Fibroblast of skin of right biceps (primary cell): ENCODE data around the gene GMDS.

Experiments
- DNase-seq: peaks from one replicate; pipeline ENCODE4 v3.0.0-alpha.2; 2013

The GMDS gene

DNA sequence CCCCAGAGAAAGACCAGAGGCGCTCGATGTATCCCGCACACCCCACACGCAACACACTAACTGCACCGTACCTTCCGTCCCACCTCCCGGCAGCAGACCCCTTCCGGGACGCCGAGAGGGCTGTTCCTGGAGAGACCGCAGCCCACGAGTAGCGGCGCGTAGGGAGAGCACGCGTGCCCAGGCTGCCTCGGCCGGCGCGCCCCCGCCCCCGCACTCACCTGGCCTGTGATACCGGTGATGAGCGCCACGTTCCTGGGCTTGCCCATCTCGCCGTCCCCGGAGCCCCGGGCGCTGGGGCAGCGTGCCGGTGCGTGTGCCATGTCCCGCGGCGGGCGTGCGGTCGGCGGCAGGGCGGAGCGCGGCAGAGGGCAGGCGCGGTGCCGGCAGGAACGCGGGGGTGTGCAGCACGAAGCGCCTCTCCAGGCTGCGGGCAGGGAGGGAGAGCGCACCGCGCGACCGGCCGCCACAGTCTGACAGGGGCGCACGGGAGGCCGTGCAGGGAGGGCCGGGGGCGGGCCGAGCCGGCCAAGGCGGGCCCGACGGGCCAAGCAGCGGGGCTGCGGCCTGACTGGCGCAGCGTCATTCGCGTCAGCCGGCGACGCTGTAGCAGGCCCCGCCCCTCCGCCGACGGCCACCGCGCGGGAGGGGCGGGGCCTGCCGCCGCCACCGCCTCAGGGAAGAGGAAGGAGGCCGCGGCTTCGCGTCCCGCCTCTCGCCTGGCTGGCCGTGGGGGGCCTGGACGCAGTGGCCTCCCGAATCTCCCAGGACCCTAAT, at the start of gene GMDS:
TSS of gene GMDS (minus strand) at position 503 of the 774 bp plus-strand sequence.
- DNase-seq: peak; percentile 90

DNA sequence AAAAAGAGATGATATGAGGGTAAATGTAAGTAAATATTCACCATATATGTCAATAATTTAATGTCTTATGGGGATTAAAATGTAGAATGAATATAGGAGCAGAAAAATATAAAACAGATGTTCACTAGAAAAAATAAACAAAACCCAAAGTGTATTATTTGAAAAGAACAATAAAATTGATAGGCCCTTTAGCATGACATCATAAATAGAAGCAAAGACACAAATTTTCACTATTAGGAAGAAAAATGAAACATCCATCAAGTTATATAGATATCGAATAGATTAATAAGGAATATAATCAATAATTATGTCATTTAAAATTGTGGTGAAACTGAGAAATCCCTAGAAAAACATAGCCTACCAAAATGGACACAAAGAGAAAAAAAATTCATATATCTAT, 40.1 kb upstream of the GMDS start:
- no peak for DNase-seq

GRCh38 chr6:2275892-2276242, 30.5 kb upstream of the GMDS start:
- no peak for DNase-seq

DNA sequence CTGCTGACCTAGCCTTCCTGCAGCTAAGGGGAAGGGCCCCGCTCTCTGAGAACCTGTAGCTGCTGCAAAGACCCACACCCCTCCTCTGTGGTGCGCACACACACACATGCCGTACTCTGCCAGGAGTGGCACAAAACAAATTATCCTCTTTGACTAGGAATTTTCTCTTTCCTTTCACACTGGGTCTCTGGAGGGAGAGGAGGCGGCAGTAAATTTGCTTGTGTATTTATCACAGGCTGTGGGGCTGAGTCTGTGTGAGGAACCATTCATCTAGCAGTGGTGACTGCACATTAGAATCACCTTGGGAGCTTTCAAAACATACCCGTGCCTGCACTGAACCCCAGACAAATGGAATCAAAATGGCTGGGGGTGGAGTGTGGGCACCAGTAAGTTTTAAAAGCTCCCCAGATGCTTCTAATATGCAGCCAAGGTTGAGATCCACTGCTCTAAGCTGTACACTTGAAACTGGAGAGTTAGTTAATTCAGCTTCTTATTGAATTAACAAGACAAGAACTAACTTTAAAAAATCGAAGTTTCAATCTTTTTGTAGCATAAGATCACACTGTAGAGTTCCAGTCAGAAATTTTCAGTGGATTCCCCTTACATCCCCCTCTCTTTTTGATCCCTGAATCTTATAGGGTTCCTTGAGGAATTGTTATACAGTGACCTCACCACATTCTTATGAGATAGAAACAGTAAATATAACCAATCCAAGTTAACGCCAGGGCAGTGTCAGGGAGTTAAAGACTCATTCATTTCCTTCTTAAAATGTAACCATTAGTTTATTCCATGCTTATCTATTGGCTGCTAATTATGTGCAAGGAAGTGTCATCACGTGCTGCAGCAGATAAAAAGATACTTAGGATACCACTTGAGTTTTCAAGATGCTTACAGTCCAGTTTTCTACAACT, 29.8 kb upstream of the GMDS start:
- DNase-seq: peak; percentile 68

DNA sequence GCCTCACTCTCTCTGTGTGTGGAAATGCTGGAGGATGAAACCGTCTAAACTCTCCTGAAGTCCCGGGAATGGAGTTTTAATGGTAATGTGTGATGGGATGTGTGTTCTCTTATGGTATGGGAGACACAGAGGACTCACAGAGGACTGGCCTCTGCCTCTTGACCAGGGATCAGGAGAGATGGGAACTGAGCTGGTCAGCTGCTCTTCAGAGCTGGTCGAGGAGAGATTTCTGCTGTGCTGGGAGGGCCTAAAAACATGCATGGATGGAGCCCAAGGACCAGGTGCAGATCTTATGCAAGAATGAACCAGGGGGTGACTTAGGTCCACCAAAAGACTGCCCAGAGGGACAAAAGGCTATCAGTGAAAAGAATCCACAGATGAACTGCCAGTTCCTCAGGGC, 27.3 kb upstream of the GMDS start:
- DNase-seq: no peak

DNA sequence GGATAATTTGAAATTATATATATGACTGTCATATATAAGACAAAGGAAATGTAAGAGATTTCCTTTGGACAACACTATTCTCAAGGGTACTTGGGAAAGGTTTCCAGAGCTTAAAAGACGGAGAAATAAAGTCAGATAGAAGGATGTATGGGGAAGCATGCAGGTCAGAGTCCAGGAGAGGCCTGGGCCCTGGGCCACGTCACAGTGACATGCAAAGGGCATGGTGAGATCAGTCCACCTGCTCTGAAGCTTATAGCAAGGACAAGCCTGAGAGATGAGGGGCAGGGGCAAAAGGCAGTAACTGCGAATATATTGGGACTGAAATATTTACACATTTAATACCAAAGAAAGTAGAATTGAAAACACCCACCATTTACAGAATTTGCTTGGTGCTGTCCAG, 24.6 kb upstream of the GMDS start:
- no peak for DNase-seq

DNA sequence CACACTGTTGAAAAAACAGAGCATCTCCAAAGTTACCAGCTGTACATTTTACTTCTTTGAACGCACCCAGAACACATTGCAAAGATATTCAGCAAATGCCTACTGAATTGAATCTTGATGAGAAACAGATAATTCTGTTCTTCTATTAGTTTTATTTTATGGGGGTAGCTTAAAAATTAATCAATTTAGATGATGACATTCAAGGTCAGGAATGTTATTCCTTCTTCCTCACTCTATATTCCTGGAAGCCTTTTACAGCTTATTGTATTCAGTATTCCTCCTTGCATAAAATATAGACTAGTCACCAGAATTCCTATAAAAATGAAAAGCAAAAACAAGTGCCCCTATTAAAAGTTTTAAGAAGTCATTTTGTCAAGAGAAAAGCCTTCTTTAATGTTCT, 21.4 kb upstream of the GMDS start:
- DNase-seq: no peak

- peak; percentile 67 for DNase-seq
These were observed 20.8 kb upstream of the GMDS start for GRCh38 chr6:2266031-2266795.

DNA sequence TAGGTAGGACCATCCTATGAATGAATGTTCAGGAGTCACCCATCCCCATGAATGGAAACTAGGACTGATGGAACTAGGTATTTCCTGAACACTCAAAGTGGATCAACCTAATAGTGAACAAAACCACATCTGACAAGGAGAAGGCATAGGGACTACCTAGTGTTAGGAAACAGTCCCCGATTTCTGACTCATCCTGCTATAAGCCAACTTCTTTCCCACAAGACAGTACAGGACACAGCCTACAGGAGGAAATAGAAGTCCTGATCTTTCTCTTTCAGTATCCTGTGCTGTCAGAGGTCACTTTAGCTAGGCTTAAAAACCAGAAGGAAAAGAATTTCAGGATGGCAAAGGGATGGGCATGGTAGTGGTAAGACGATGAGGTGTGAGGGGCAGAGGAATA, 19.5 kb upstream of the GMDS start:
- peak; percentile 46 for DNase-seq

- DNase-seq: no peak
These were observed 18.5 kb upstream of the GMDS start for GRCh38 chr6:2263896-2264295.

DNA sequence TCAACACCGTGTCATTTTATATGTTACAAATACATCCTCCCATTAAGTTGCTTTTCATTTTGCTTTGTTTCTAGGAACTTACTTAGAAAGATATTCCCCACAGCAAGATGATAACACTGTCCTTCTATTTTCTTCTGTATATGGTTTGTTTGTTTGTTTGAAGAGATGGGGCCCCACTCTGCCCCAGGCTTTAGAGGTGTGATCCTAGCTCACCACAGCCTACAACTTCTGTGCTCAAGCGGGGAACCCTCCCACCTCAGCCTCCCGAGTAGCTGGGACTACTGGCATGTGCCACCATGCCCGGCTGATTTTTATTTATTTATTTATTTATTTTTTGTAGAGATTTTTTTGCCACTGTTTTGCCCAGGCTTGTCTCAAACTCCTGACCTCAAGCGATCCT, 14.2 kb upstream of the GMDS start:
- no peak for DNase-seq

GRCh38 chr6:2259002-2259494, 13.6 kb upstream of the GMDS start:
- DNase-seq: no peak

GRCh38 chr6:2258112-2258511, 12.7 kb upstream of the GMDS start:
- no peak for DNase-seq

DNA sequence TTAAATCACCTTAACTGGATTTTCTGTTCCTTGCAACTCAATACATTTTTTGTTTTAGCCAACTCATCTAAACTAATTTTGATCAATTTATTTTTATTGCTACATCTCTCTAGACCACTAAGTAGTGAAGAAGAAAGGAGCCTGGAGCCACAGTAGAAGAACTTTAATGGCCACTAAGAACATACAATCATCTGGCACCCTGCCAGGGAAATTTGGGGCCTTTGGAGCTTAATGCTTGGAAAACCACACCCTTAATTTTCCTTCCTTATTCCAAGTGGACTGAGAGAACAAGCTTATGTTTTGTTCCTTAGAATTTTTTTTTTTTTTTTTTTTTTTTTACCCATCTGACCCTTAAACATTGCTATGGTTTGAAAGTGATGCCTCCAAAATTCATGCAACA, 12.0 kb upstream of the GMDS start:
- DNase-seq: no peak

- DNase-seq: no peak
These were observed 9.3 kb upstream of the GMDS start for GRCh38 chr6:2254747-2255146.

GRCh38 chr6:2249126-2249525, 3.7 kb upstream of the GMDS start:
- no peak for DNase-seq

DNA sequence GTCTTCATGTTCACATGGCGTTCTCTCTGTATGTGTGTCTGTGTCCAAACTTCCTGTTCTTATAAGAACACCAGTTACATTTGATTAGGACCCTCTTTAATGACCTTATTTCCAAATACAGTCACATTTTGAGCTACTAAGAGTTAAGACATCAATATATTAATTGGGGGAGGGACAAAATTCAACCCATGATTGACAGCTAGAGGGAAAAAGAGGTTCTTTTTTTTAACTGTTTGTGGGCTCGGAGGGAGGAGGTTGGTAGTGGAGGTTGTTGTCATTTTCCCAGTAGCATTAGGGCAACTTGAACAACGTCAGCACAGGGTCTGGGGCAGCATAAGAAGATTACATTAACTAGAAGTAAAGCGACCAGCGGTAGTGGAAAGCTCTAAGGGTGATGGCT, 2.3 kb upstream of the GMDS start:
- DNase-seq: no peak

- DNase-seq: peak; percentile 39
These were observed 765 bp upstream of the GMDS start for GRCh38 chr6:2245877-2246863.

DNA sequence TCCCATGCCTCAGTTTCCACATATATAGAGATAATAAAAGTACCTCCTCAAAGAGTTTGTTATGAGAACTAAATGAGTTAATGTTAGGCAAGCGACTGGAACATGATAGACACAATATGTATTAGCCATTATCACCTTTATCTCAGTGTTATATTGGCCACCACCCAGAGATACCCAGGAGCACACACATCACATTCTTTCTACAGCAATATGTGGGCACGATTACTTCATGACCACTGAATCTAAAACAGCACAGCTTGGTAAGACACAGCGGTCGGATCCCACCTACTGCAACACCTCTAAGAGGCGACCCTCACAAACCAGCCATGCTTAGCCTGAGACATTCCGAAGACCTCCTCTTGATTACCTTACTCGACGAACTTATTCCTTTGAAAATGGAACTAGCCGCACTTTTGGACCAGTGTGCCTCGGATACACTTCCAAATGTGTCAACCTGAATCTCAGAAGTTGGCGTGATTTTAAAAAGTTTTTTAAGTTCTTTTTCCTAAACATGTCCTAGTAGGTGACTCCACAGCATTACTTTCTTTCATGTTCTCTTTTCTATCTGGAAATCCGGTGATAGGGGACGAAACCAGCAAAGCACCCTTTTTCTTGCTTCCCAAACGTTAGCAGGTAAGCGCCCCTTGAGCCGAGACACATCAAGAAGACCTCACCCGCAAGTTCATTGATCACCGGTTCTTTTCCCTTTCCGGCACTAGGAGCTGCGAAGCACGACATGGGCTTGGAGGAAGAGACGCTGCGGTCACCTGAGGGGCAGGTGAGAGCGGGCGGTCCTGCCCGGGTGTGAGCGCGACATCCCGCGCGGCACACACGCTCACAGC, 923 bp downstream of the GMDS start:
- DNase-seq: no peak

DNA sequence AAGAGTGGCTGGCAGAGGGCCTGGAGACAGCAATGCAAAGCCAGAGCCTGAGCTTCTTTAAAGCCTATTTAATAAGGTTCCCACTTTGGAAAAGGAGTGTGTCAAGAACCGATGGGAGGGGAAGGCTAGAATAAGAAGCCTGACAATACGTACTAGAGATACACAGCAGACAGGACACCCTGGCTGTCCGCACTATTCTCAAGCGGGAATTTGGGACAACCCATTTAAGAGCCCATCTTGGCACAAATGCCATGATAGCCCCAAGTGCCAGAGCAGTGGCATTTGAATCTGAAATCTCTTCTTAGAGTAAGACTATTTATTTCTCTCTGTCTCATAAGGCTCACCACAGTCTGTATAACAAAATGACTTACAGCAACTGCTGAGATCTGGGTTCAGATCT, 3.1 kb downstream of the GMDS start:
- no peak for DNase-seq

GRCh38 chr6:2240961-2241360, 4.4 kb downstream of the GMDS start:
- DNase-seq: no peak
